HG03095 (cell line): Measurements from ENCODE around the gene NXNL1.
"Not testable (repeated sequence)": the region's sequence is repeated elsewhere in the genome, so short reads cannot be mapped to it uniquely, and the experiment has no call there.

Source experiments
- ATAC-seq: cut with Tn5 transposase; IDR thresholded peaks from one replicate; pipeline ENCODE4 v1.9.1; 2021; ENCODE audit warnings: moderate library complexity; ENCODE audit not compliant: unreplicated experiment

Gene NXNL1

GRCh38 chr19:17487284-17488121 is 26.8 kb upstream of the NXNL1 start:
- no peak for ATAC-seq

- ATAC-seq: no peak
Measured at GRCh38 chr19:17486545-17487240, 26.0 kb upstream of the NXNL1 start.

- ATAC-seq: no peak
Measured at GRCh38 chr19:17484520-17485185, 23.9 kb upstream of the NXNL1 start.

DNA sequence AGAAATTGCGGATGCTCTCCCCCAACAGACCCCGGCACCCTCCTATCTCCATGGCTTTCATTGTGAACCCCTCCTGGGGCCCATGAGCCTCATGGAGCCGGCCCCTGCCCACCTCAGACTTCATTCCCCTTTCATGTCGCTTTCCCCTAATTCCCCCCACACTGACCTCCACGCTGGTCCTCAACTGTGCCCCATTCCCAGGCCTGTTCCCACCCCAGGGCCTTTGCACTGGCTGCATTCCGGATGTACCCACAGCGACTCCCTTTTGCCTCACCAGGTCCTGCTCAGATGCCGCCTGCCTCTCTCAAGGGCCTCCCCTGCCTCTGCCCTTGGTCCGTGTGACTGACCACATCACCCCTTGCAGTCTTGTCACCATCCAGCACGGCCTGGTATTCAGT is 22.9 kb upstream of the NXNL1 start:
- no peak for ATAC-seq

- no peak for ATAC-seq
Measured at GRCh38 chr19:17482877-17483604, 22.3 kb upstream of the NXNL1 start.

GRCh38 chr19:17481986-17482385 is 21.3 kb upstream of the NXNL1 start:
- no peak for ATAC-seq

GRCh38 chr19:17479325-17479791 is 18.6 kb upstream of the NXNL1 start:
- ATAC-seq: no peak

GRCh38 chr19:17475541-17476115 is 14.9 kb upstream of the NXNL1 start:
- ATAC-seq: no peak

GRCh38 chr19:17475011-17475540 is 14.3 kb upstream of the NXNL1 start:
- ATAC-seq: not testable (repeated sequence)

GRCh38 chr19:17473041-17473440 is 12.3 kb upstream of the NXNL1 start:
- no peak for ATAC-seq

GRCh38 chr19:17471410-17472125 is 10.8 kb upstream of the NXNL1 start:
- no peak for ATAC-seq

DNA sequence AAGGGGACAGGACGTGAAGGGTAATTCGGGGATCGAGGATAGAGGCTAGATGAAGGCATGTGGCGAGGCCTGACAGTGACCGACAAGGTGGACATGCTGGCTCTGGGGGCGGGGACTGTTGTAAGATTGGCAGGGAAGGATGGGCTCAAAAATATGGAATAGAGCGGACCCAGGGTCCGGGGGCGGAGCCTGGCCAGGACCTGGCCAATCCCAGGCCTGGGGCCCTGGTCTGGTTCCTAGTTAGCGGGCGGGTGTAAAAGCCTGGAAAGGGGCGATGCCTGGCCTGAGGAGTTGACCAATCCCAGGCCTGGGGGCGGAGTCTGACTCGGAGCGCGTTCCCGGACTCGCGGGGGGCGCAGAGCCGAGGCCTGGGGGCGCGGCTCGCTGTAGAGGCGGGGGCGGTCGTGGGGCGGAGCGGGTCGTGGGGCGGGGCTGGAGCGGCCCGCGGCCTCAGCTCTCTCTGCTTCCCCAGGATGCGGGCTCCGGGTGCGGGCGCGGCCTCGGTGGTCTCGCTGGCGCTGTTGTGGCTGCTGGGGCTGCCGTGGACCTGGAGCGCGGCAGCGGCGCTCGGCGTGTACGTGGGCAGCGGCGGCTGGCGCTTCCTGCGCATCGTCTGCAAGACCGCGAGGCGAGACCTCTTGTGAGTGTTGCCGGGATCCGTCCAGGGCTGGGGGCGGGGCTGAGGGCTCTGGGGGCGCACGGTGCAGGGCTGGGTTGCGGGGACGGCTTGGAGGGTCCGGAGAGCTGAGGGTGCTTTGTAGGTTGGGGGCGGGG is 9.5 kb upstream of the NXNL1 start, which contains the start of gene SLC27A1:
SLC27A1 (plus strand) TSS at position 457 of the 774 bp plus-strand sequence; CDS start at position 474, 17 bp downstream.
- ATAC-seq: peak; percentile 76

- peak; percentile 43 for ATAC-seq
Measured at GRCh38 chr19:17469481-17470067, 8.8 kb upstream of the NXNL1 start.

DNA sequence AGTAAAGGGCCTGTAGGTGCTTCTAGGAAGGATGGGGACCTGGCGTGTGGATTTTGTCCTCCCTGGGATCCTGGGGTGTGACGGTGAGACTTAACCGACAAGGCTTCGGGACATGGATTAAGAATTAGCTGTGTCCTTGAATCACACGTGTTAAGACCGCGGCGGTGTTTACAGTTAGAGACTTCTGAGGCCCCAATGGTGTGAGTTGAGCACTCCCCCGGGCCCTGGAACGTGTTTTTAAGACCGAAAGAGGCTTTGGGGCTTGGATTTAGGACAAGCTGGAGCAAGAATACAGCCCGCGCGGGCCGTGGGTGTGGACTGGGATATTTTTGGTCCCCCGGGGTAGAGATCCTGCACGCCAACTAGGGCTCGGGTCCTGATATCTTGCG is 8.4 kb upstream of the NXNL1 start:
- ATAC-seq: no peak

- ATAC-seq: no peak
Measured at GRCh38 chr19:17468302-17469091, 7.8 kb upstream of the NXNL1 start.

- ATAC-seq: no peak
Measured at GRCh38 chr19:17467471-17468301, 7.0 kb upstream of the NXNL1 start.

GRCh38 chr19:17466487-17466850 is 5.7 kb upstream of the NXNL1 start:
- ATAC-seq: no peak
